Astrocyte (in vitro differentiated cells and primary cell): ENCODE measurements around the gene RIPOR2. TPM values are rescaled to one million over a fixed set of nuclear protein-coding genes. Genes with fewer than 3 reads are reported as not detected.

ENCODE experiments used
- DNase-seq: peaks from one replicate; pipeline ENCODE4 v3.0.0-alpha.2; 2010; ENCODE audit warnings: low read depth
- FAIRE-seq: peaks from 2 replicates; lab custom pipeline; 2011; peaks lifted over from hg19 to GRCh38; lab: Jason Lieb, UNC
- H2AFZ ChIP-seq: 2 replicates; pipeline ENCODE4 v1.6.0; 2012; ENCODE audit warnings: low read depth, low read length, inconsistent platforms
- H3K27ac ChIP-seq: 2 replicates; pipeline ENCODE4 v1.5.1; 2011; ENCODE audit warnings: low read depth, low read length, inconsistent platforms
- H3K27me3 ChIP-seq: 2 replicates; pipeline ENCODE4 v1.6.0; 2011; ENCODE audit warnings: low read length, inconsistent platforms; ENCODE audit not compliant: insufficient read depth
- H3K36me3 ChIP-seq: 2 replicates; pipeline ENCODE4 v1.5.1; 2011; ENCODE audit warnings: low read length, inconsistent platforms; ENCODE audit not compliant: insufficient read depth
- H3K4me1 ChIP-seq: 2 replicates; pipeline ENCODE4 v1.5.1; 2011; ENCODE audit warnings: low read length, inconsistent platforms; ENCODE audit not compliant: insufficient read depth
- H3K4me2 ChIP-seq: 2 replicates; pipeline ENCODE4 v1.6.0; 2012; ENCODE audit warnings: low read length, inconsistent platforms
- H3K4me3 ChIP-seq: 2 replicates; pipeline ENCODE4 v1.5.1; 2011; ENCODE audit warnings: low read depth, mild to moderate bottlenecking, low read length, inconsistent platforms; ENCODE audit not compliant: insufficient read depth
- H3K79me2 ChIP-seq: 2 replicates; pipeline ENCODE4 v1.6.0; 2012; ENCODE audit warnings: mild to moderate bottlenecking, low read length, inconsistent platforms; ENCODE audit not compliant: insufficient read depth
- H3K9ac ChIP-seq: 2 replicates; pipeline ENCODE4 v1.6.0; 2012; ENCODE audit warnings: mild to moderate bottlenecking, low read length, inconsistent platforms
- H3K9me3 ChIP-seq: 2 replicates; pipeline ENCODE4 v1.5.1; 2012; ENCODE audit warnings: low read depth, mild to moderate bottlenecking, low read length, inconsistent platforms; ENCODE audit not compliant: insufficient read depth
- H4K20me1 ChIP-seq: 2 replicates; pipeline ENCODE4 v1.6.0; 2012; ENCODE audit warnings: low read length, inconsistent platforms; ENCODE audit not compliant: insufficient read depth
- H3K27ac Mint-ChIP-seq: one replicate; pipeline ENCODE4 v1.8.0; 2021; ENCODE audit warnings: mild to moderate bottlenecking, mixed read lengths; ENCODE audit not compliant: unreplicated experiment
- H3K27me3 Mint-ChIP-seq: one replicate; pipeline ENCODE4 v1.8.0; 2021; ENCODE audit warnings: low read depth, mixed read lengths; ENCODE audit not compliant: unreplicated experiment
- H3K36me3 Mint-ChIP-seq: one replicate; pipeline ENCODE4 v1.8.0; 2021; ENCODE audit warnings: low read depth, mixed read lengths; ENCODE audit not compliant: unreplicated experiment
- H3K4me1 Mint-ChIP-seq: one replicate; pipeline ENCODE4 v1.8.0; 2021; ENCODE audit warnings: low read depth, mixed read lengths; ENCODE audit not compliant: unreplicated experiment
- H3K4me3 Mint-ChIP-seq: one replicate; pipeline ENCODE4 v1.8.0; 2021; ENCODE audit warnings: mild to moderate bottlenecking, moderate library complexity, mixed read lengths; ENCODE audit not compliant: unreplicated experiment
- H3K9me3 Mint-ChIP-seq: one replicate; pipeline ENCODE4 v1.8.0; 2021; ENCODE audit warnings: mild to moderate bottlenecking, mixed read lengths; ENCODE audit not compliant: unreplicated experiment
- CTCF ChIP-seq: IDR thresholded peaks from 2 replicates; pipeline ENCODE4 v1.5.1; 2011; ENCODE audit warnings: low read depth, mild to moderate bottlenecking, inconsistent platforms, low read length, moderate library complexity; ENCODE audit not compliant: insufficient read depth
- EZH2 ChIP-seq: IDR thresholded peaks from 2 replicates; pipeline ENCODE4 v1.6.1; 2012; ENCODE audit warnings: mild to moderate bottlenecking, low read length, inconsistent platforms; ENCODE audit not compliant: insufficient read depth
- total RNA-seq: library from RNA; stranded (reverse); gene quantifications from 2 replicates; pipeline ENCODE4 v1.2.1, GENCODE V29; 2021

RIPOR2 gene
- total RNA-seq, 1 donor from 2014 or later, result 0.95 TPM

GRCh38 chr6:24959319-24959718, 23.6 kb upstream of the RIPOR2 start:
- Histone ChIP-seq H3K9ac (no peak overlapping the region), H3K4me3 (no peak overlapping the region), H3K27ac (no peak overlapping the region), H3K9me3 (no peaks in the 10 kb centered on the region), H4K20me1 (no peaks in the 10 kb centered on the region), H3K79me2 (no peaks in the 10 kb centered on the region), H3K36me3 (no peaks in the 10 kb centered on the region), H3K4me1 (no peaks in the 10 kb centered on the region), H2AFZ (no peak overlapping the region), H3K27me3 (no peaks in the 10 kb centered on the region), H3K4me2 (no peak overlapping the region)
- H3K36me3 Mint-ChIP-seq, result no peaks in the 10 kb centered on the region
- H3K9me3 Mint-ChIP-seq, result peaks cover 2% of the 10 kb centered on the region
- TF ChIP-seq EZH2, result no peak
- TF ChIP-seq CTCF, result no peak
- FAIRE-seq (no peak), DNase-seq (no peak)
- H3K4me3 Mint-ChIP-seq, result no peak overlapping the region
- no peaks in the 10 kb centered on the region for H3K4me1 Mint-ChIP-seq
- peaks cover 4% of the 10 kb centered on the region for H3K27me3 Mint-ChIP-seq
- no peak overlapping the region for H3K27ac Mint-ChIP-seq

GRCh38 chr6:24957199-24957598, 21.4 kb upstream of the RIPOR2 start:
- DNase-seq (no peak), FAIRE-seq (no peak)
- TF ChIP-seq CTCF (no peak), EZH2 (no peak)
- H2AFZ ChIP-seq, result no peak overlapping the region
- peaks cover 6% of the 10 kb centered on the region for H3K9me3 Mint-ChIP-seq
- H3K27me3 Mint-ChIP-seq, result peaks cover 5% of the 10 kb centered on the region
- H3K27ac ChIP-seq, result no peak overlapping the region
- H3K4me3 Mint-ChIP-seq, result no peak overlapping the region
- H3K36me3 ChIP-seq, result no peaks in the 10 kb centered on the region
- H3K27me3 ChIP-seq, result no peaks in the 10 kb centered on the region
- no peaks in the 10 kb centered on the region for H3K36me3 Mint-ChIP-seq
- no peaks in the 10 kb centered on the region for H4K20me1 ChIP-seq
- no peaks in the 10 kb centered on the region for H3K4me1 Mint-ChIP-seq
- H3K4me2 ChIP-seq, result no peak overlapping the region
- H3K4me1 ChIP-seq, result no peaks in the 10 kb centered on the region
- H3K9ac ChIP-seq, result no peak overlapping the region
- no peaks in the 10 kb centered on the region for H3K79me2 ChIP-seq
- no peak overlapping the region for H3K27ac Mint-ChIP-seq
- H3K9me3 ChIP-seq, result no peaks in the 10 kb centered on the region
- no peak overlapping the region for H3K4me3 ChIP-seq

DNA sequence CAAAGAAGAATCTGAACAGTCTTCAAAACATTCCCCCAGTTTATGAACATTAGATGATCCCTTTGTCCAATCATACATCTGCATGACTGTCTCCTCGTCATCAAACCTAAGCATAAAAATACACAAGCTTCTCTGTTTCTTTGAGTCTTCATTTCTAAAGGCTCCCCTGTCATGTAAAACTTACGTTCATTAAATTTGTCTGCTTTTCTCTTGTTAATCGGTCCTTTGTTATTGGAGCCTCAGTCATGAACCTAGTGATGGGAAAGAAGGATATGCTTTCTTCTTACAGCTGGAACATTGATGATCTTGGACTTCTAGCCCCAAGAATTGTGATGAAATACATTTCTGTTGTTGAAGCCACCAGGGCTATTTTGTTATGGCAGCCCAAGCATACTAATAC, 18.0 kb upstream of the RIPOR2 start:
- H3K9me3 ChIP-seq, result no peaks in the 10 kb centered on the region
- Mint-ChIP-seq H3K4me3 (no peak overlapping the region), H3K27ac (no peak overlapping the region), H3K9me3 (peaks cover 3% of the 10 kb centered on the region), H3K27me3 (peaks cover 9% of the 10 kb centered on the region), H3K36me3 (no peaks in the 10 kb centered on the region), H3K4me1 (no peaks in the 10 kb centered on the region)
- H3K9ac ChIP-seq, result no peak overlapping the region
- no peaks in the 10 kb centered on the region for H3K79me2 ChIP-seq
- no peak for TF ChIP-seq CTCF
- TF ChIP-seq EZH2, result no peak
- no peaks in the 10 kb centered on the region for H3K4me1 ChIP-seq
- H3K36me3 ChIP-seq, result no peaks in the 10 kb centered on the region
- no peak overlapping the region for H2AFZ ChIP-seq
- H3K4me3 ChIP-seq, result no peak overlapping the region
- no peak overlapping the region for H3K27ac ChIP-seq
- no peak for FAIRE-seq
- H3K4me2 ChIP-seq, result no peak overlapping the region
- no peak for DNase-seq
- no peaks in the 10 kb centered on the region for H4K20me1 ChIP-seq
- H3K27me3 ChIP-seq, result no peaks in the 10 kb centered on the region
